K562 (cell line): ENCODE data around the gene UBR4. TPM values are rescaled to one million over a fixed set of nuclear protein-coding genes. Genes with fewer than 3 reads are reported as not detected.

Experiments used
- ATAC-seq: fragments of 200-7000 bp; cut with Tn5 transposase; 3 replicates; pipeline ENCODE4 v1.9.1; 2020; ENCODE audit warnings: moderate library complexity
- BruUV-seq: library from RNA; stranded (reverse); fragments of 400-500 nt; replicated peaks from 2 replicates; lab custom pipeline; 2021; lab: Mats Ljungman, UMichigan
- CTCF ChIA-PET: fragments of 300-600 bp; formaldehyde crosslinking; extraction: SDS; loops from one replicate; lab custom pipeline; 2021; ENCODE audit warnings: low intra/inter-chr PET ratio; lab: Yijun Ruan, JAX
- POLR2A ChIA-PET: fragments of 300-600, 350-650 bp; sonication (Branson Sonifier 250); formaldehyde crosslinking; extraction: SDS; loops from one replicate; lab custom pipeline; 2021; ENCODE audit warnings: antibody characterized with exemption, inconsistent platforms; lab: Yijun Ruan, JAX
- DNase-seq, 4 experiments: peaks; one replicate each; pipeline versions ENCODE4 v3.0.0 to v3.0.0-alpha.2; 2011 to 2018; ENCODE audit warnings: low spot score in 3 of 4, mixed read lengths in 3 of 4; ENCODE audit errors: extremely low read depth in 1 of 4
- FAIRE-seq: peaks from 2 replicates; lab custom pipeline; 2011; peaks lifted over from hg19 to GRCh38; lab: Jason Lieb, UNC
- H2AFZ ChIP-seq: 2 replicates; pipeline ENCODE4 v1.6.0; 2011; ENCODE audit warnings: low read depth, low read length, control low read depth, inconsistent platforms
- H3K27ac ChIP-seq: fragments of 200-600 bp; 3 replicates; pipeline ENCODE4 v1.8.0; 2011; ENCODE audit warnings: low read depth, mild to moderate bottlenecking, control low read depth, inconsistent platforms, low read length, moderate library complexity, mixed read lengths; ENCODE audit errors: extremely low read depth
- H3K27me3 ChIP-seq, 2 experiments: fragments of 300-600 bp in 1 of 2; 2 replicates in 1 of 2; 3 replicates in 1 of 2; pipeline versions ENCODE4 v1.6.0 to v1.8.0; 2011; ENCODE audit warnings: inconsistent platforms in 2 of 2, low read length in 2 of 2, mild to moderate bottlenecking in 1 of 2, mixed read lengths in 1 of 2, moderate library complexity in 1 of 2; ENCODE audit not compliant: control insufficient read depth in 2 of 2, insufficient read depth in 2 of 2
- H3K36me3 ChIP-seq: fragments of 300-600 bp; 3 replicates; pipeline ENCODE4 v1.8.0; 2011; ENCODE audit warnings: mild to moderate bottlenecking, low read length, inconsistent platforms; ENCODE audit not compliant: control insufficient read depth, insufficient read depth
- H3K4me1 ChIP-seq, 2 experiments: fragments of 200-600 bp in 1 of 2; replicated peaks in 1 of 2; 2 replicates in 1 of 2; 3 replicates in 1 of 2; pipeline versions ENCODE4 v1.5.1 to v1.8.0; 2011; ENCODE audit warnings: inconsistent platforms in 2 of 2, low read length in 2 of 2, mild to moderate bottlenecking in 1 of 2, mixed read lengths in 1 of 2, moderate library complexity in 1 of 2; ENCODE audit not compliant: control insufficient read depth in 2 of 2, insufficient read depth in 2 of 2
- H3K4me2 ChIP-seq: 2 replicates; pipeline ENCODE4 v1.6.1; 2011; ENCODE audit warnings: low read length, control low read depth, inconsistent platforms, mixed read lengths; ENCODE audit not compliant: insufficient read depth
- H3K4me3 ChIP-seq: fragments of 200-600 bp; sonication (generic), shearing (Covaris generic); 2 replicates; pipeline ENCODE4 v1.5.1; 2016; ENCODE audit warnings: control low read depth, inconsistent platforms
- H3K79me2 ChIP-seq: fragments of 200-600 bp; 3 replicates; pipeline ENCODE4 v1.8.0; 2011; ENCODE audit warnings: low read length, inconsistent platforms; ENCODE audit not compliant: control insufficient read depth, insufficient read depth
- H3K9ac ChIP-seq, 2 experiments: 2 replicates each; pipeline versions ENCODE4 v1.6.0 to v1.6.1; 2011; ENCODE audit warnings: low read depth in 2 of 2, low read length in 2 of 2, control low read depth in 1 of 2, inconsistent platforms in 1 of 2, mild to moderate bottlenecking in 1 of 2, mixed read lengths in 1 of 2; ENCODE audit not compliant: insufficient read depth in 1 of 2
- H3K9me1 ChIP-seq: one replicate; pipeline ENCODE4 v1.6.0; 2011; ENCODE audit warnings: inconsistent platforms, mild to moderate bottlenecking, low read length, moderate library complexity; ENCODE audit not compliant: control insufficient read depth, insufficient read depth
- H3K9me3 ChIP-seq: replicated peaks from 2 replicates; pipeline ENCODE4 v1.5.1; 2011; ENCODE audit warnings: low read depth, low read length, inconsistent platforms; ENCODE audit not compliant: control insufficient read depth, insufficient read depth
- H4K20me1 ChIP-seq: replicated peaks from 2 replicates; pipeline ENCODE4 v1.6.1; 2011; ENCODE audit warnings: low read length, inconsistent platforms, mixed read lengths; ENCODE audit not compliant: control insufficient read depth, insufficient read depth
- FOSL1 ChIP-seq: fragments of 200-800 bp; sonication (Bioruptor generic); conservative IDR thresholded peaks from 2 replicates; pipeline ENCODE4 v1.6.1; 2016; ENCODE audit warnings: missing genetic modification characterization, missing compliant biosample characterization
- ZNF384 ChIP-seq: IDR thresholded peaks from 2 replicates; pipeline ENCODE4 v1.6.1; 2012; ENCODE audit warnings: low read depth, low read length, improper control_type of control experiment
- ZNF740 ChIP-seq, 3 experiments: fragments of 200-800 bp in 1 of 3; sonication (Bioruptor generic) in 1 of 3; sonication (generic) in 1 of 3; formaldehyde crosslinking in 1 of 3; IDR thresholded peaks; 2 replicates each; pipeline versions ENCODE4 v1.6.1 to v1.8.0; 2016 to 2022; ENCODE audit warnings: mild to moderate bottlenecking in 2 of 3, missing compliant biosample characterization in 2 of 3, missing genetic modification characterization in 2 of 3, missing genetic modification reagents in 1 of 3
- WGBS: fragments of 100-300 bp; shearing (Covaris generic); methylation state at CpG from one replicate; pipeline ENCODE4 v1.1.6; 2016; ENCODE audit warnings: low coverage, mixed read lengths; ENCODE audit not compliant: insufficient coverage; ENCODE audit errors: missing lambda C conversion rate; 5-methylcytosine and 5-hydroxymethylcytosine counted together
- in situ Hi-C: fragments of 300-500 bp; cut with MboI; formaldehyde crosslinking; loops from 4 replicates; pipeline ENCODE4 v1.15.0; 2018; ENCODE audit warnings: inconsistent platforms, mixed read lengths
- intact Hi-C: fragments of 100-400 bp; cut with micrococcal nuclease; formaldehyde crosslinking; loops from 2 replicates; pipeline ENCODE4 v1.14.2; 2022
- polyA plus RNA-seq, 8 experiments: library from polyadenylated mRNA; depleted of rRNA in 4 of 8; stranded (reverse) in 5 of 8; unstranded in 3 of 8; fragments of >200 nt; fragmentation: Nextera tagmentation in 2 of 8; fragmentation: Illumina TruSeq in 1 of 8; extraction: Ambion mirVana in 2 of 8; extraction: Trizol in 1 of 8; gene quantifications; 2 replicates each; pipeline versions ENCODE4 v1.2.1 to v1.2.3, GENCODE V29; 2011 to 2014; ENCODE audit warnings: inconsistent platforms in 1 of 8, missing spikeins in 1 of 8
- total RNA-seq, 7 experiments: library from RNA; depleted of rRNA in 6 of 7; stranded (reverse); fragments of >200 nt in 6 of 7; fragmentation: Illumina TruSeq in 2 of 7; extraction: Trizol in 2 of 7; gene quantifications; 2 replicates each; pipeline versions ENCODE4 v1.2.1 to v1.2.3, GENCODE V29; 2011 to 2021; ENCODE audit warnings: low replicate concordance in 1 of 7

UBR4 gene
- total and polyA plus RNA-seq, 9 of the 15 experiments (the other 6 are each of a cell fraction or from before 2014, with no cell fraction given), result 55.4 to 277 (median 123) TPM

DNA sequence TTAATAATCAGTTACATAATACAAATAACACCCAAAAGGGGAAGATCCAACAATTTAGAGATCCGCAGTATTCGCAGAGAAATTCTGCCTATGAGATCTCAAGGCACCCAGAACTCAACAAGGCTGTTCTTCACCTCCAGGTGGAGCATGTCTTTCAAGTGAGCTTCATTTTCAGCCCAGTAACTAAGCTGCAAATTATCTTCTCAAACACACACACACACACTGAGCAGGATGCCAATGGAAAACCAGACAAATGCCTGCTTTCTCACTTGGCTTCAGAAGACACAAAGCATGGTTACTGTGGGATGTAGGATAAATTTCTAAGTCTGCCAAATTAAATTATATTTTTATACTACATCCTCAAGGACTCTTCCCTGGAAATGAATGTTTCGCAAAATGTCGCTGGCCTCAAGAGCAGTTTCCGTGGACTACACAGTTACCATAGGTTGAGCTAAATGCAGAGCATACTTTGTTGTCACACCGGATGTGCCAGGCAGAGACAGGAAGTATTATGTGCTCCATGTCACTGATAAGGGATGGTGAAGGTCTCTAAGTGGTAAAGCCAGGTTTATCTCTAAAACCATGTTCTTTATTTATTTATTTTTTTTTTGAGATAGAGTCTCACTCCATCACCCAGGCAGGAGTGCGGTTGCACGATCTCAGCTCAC is 30.3 kb downstream of the UBR4 start (continued):
- TF ChIP-seq ZNF384 (0 out of 2 replicates have a peak, but pooled peaks have one; percentile 48), FOSL1 (tag) (peak; percentile 17; the same call in 1 of the 2 replicates)
- TF ChIP-seq, all 486 proteins: peak for 56

DNA sequence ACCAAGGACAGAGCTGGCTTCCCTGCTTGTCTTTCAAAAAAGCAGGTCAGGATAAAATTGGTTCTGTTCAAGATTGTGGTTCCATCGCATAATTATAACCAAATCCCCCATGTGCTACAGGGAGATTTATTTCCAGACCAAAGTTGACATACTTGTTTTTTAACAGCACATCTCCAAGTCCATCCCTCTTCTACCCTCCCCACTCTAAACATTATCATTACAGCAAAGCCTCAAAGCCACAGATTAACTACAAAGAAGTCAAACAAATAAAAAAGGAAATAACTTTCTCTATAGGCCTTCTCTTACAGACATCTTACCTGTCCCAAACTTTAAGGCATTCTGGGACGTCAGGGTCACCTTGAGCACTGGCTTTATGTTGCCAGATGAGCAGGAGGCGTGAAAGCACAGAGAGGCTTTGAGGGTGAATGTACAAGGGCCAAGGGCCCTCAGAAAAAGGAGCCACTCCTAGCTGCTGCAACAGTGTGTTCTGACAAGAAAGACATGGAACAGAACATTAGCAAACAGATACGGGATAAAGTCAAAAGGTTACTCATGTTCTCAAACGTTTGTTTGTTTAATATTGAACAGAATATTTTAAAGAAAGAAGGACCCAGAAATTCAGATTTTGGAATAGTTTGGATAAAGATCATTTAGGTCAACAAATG is 31.2 kb downstream of the UBR4 start:
- Histone ChIP-seq H3K36me3 (peaks cover 97% of the 10 kb centered on the region), H3K27me3 (no peaks in the 10 kb centered on the region)
- POLR2A ChIA-PET, result interaction anchor here (0.7 to 2.6 kb wide), 11 partner anchors 9 to 65 kb away, joined by 3 to 17 read pairs (median 8); no protein-coding TSS in a partner anchor
- TF ChIP-seq ZNF740 (CRISPR knock-in tag; IDR thresholded peaks at IDR 0.05) (no peak), ZNF740 (tag; IDR thresholded peaks at IDR 0.05) (no peak)
- TF ChIP-seq, all 486 proteins: peak for 0
- peaks cover 5 to 23% of the 10 kb centered on the region in 2 experiments; a peak in 3 of 5 replicates for H3K4me1 ChIP-seq
- 70% methylated on average over 5 of the region's 5 CpGs for WGBS
- ATAC-seq, result no peak
- H3K4me3 ChIP-seq, result no peak overlapping the region
- in situ Hi-C loops, result loop anchor here (10.0 kb wide), 1 partner anchor 476 kb away; no protein-coding TSS in a partner anchor
- peaks cover 14% of the 10 kb centered on the region; the same call in 2 of the 3 replicates for H3K79me2 ChIP-seq
- no peak overlapping the region for H2AFZ ChIP-seq
- H3K27ac ChIP-seq, result peak overlapping the region; percentile 73
- no peak overlapping the region for H3K4me2 ChIP-seq
- intact Hi-C loops, result loop anchor here (2.0 kb wide), 2 partner anchors 32 to 62 kb away; partner anchors contain the start of gene UBR4
- CTCF ChIA-PET, result interaction anchor here (0.6 to 2.4 kb wide), 4 partner anchors 13 to 472 kb away, joined by 3 to 23 read pairs (median 6); no protein-coding TSS in a partner anchor
- H3K9me1 ChIP-seq, result no peaks in the 10 kb centered on the region
- no peak for FAIRE-seq
- no peaks in the 10 kb centered on the region for H4K20me1 ChIP-seq
- no peak for DNase-seq
- no peaks in the 10 kb centered on the region for H3K9me3 ChIP-seq
- BruUV-seq, result no TSS peak
- no peak overlapping the region for H3K9ac ChIP-seq
